GM19193 (cell line): ENCODE data around the gene PPP6R3.

Experiments used
- POLR2A ChIP-seq: IDR thresholded peaks from 4 replicates; pipeline ENCODE4 v1.6.1; 2011; ENCODE audit not compliant: insufficient read depth, insufficient read length; ENCODE audit errors: extremely low read depth

The PPP6R3 gene

DNA sequence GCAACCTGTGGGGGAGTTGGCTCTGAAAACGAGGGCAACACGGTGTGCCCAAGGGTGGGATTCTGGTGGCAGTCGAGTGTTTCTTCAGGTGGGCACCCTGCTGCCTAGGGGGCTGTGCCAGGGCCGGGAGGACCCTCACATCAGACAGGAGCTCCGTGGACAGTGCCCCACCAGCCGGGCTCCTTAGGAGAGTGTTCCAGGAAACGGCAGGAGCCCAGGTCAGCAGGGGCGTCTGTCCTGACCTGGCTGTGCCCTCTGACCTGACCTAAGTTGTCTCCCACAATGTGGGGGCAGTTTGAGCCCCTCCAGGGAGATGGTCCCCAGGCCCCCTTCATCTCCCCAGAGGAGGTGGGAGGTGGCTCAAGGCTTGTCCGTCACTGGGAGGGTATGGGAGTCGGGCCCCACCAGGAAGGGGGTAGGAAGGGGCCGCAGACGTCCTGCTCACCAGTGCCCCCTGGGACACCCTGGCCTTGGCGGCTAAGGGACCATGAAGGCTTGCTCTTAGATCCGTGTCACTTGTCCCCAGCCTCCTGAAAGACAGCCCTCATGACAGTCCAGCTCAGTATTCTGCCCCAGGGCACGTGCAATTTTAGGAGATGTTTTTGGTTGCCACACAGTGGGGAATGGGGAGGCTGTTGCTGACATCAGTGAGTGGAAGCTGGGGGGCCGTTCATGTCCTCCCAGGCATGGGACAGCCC is 191.6 kb downstream of the PPP6R3 start:
- TF ChIP-seq POLR2A: no peak

DNA sequence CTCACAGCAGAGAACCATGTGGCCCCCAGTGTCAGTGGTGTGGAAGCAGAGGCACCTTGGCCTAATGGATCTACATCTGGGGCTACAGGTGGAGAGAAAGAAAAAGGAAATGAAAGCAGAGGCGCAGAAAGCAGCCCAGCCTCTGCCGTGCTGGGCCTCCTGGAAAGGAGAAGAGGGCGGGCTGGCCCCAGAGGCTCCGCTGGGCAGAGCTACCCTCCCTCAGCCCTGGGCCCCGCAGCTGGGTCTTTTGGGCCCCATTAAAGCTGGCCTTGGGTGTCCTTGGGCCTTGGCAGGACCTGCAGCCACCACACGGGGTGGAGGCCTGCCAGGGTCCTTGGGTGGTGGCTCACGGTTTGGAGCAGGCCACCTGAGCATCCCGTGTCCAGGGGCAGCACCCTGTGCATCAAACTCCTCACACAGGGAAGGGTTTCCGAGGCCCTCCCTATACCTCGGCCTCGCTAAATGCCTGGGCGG is 192.2 kb downstream of the PPP6R3 start:
- no peak for TF ChIP-seq POLR2A

DNA sequence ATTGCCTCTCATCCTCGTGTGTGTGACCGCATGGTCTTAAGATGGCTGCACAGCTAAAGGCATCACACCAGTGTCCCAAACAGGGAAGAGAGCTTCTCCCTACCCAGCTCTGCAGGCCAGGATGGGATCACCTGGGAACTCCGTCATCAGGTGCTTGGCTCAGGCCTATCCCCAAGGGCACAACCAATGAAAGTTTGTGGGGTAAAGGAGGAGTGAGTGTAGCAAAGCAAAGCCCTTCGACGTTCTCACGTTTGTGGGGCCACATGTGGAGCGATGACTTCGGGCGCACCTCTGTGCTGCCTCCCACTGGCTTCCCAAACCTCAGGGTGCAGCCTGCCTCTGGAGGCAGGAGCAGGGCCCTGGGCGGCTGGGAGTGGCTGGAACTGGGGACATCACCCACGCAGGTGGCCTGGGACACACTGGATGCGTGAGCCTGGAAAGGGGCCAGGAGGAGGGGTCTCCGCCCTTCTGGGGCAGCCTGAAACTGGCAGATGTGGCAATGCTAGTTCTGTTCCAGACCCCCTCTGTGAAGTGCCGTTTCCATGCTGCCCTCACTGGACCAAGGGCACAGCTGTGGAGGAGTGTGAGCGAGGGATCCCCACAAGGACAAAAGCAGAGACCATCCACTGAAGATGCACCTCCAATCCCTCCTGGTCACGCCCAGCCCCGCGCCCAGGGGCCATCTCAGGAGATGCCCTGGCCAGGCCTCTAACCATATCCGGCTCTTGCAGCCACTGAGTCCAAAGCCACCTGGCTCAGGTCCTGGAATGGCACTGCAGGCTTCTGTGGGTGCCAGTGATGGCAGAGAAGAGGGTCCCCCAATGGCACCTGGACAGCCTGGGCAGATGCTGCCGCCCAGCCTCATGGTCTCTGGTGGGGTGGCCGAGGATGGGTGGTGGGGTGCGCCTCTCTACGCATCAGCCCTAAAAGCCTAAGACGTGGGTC is 193.2 kb downstream of the PPP6R3 start:
- TF ChIP-seq POLR2A: no peak

DNA sequence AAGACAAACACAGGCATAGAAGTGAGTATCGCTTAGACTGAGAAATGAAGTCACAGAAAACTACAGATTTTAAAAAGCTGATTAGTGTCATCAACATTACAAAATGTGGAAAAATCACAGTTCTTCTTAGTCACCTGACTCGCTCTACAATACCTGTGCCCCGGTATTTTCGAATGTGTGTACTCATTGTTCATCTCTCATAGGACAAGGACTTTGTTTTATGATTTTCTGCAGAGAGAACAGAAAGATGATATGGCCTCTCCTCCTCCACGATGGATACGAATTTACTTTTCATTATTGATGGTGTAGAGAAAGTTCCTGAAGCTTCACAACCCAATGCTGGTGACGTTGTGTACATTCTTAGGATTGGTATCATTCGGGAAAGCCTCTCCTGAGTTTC is 194.4 kb downstream of the PPP6R3 start:
- no peak for TF ChIP-seq POLR2A

DNA sequence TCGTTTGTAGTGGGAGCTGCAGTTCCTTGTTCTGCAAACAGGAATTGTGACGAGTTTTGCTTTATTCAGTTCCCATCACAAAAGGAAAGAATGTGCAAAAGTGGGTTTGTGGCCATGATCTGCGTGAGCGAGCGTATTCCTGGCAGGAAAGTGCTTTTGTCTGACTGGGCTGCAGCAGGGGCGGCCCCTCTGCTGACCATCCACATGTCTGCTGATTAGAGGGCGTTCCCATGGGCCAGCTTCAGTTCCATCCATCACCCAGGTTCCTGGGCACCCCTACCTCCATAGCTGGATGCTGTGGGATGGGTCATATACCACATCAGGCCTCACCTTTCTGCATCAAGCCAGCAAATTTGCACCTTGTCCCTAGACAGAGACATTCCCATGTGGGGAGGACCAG is 194.9 kb downstream of the PPP6R3 start:
- no peak for TF ChIP-seq POLR2A

DNA sequence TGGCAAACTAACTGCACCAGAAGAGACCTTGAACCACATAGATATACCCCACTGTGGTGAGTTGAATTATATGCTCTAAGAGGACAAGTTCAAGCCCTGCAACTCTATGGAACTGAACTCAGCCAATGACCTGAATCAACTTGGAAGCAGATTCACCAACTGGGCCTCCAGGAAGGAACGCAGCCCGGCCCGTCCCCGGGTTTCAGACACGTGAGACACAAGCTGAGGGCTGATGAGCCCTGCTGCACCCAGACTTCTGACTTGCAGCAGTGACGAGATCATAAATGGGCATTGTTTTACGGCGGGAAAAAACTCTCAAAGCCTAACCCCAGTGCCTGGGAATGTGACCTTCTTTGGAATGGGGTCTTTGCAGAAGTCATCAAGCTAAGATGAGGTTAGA is 195.3 kb downstream of the PPP6R3 start:
- TF ChIP-seq POLR2A: no peak

DNA sequence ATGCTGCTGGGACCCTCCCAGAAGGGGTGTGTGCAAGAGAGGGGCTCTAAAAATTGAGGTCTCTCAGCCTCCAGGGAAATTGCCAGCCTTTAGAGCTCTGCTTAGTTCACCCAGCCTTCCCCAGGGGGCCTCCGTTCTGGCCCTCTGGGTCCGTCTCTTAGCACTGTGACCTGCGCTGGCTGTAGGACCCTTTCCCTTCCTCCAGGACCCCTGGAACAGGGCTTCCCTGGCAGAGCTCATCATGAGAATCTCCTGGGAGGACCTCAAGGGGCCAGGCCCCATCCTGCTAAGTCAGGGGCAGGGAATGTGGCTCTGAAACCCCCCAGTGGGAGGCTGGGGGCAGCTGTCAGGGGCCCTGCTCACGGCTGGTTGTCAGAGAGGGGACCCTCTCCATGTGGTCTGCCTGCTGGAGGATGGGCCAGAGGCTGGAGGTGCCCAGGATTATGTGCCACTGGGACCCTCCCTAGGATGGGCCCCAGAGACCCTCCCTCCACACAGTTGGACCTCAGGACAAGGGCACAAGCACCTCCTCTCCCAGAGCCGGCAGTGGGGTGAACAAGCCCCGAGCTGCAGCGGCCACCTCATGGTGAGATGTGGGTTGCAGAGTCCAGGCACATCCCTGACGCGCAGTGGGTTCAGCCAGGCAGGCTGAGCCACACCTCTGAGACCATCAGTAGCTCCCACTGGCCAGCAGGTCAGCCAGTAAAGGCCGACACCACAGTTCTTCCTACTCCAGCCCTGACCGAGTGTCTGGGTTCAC is 196.6 kb downstream of the PPP6R3 start:
- no peak for TF ChIP-seq POLR2A

DNA sequence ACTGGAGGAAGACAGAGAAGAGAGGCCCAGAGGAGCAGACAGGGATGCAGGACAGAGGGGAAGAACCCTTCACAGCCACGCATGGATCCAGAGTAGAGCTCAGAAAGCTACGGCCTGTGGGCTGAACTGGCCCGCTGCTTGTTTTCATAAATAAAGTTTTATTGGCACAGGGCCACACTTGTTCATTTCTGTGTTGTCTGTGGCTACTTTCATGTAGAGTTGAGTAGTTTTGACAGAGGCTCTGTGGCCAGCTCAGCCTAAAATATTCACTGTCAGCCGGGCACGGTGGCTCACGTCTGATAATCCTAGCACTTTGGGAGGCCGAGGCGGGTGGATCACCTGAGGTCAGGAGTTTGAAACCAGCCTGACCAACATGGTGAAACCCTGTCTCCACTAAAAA is 197.5 kb downstream of the PPP6R3 start:
- no peak for TF ChIP-seq POLR2A

DNA sequence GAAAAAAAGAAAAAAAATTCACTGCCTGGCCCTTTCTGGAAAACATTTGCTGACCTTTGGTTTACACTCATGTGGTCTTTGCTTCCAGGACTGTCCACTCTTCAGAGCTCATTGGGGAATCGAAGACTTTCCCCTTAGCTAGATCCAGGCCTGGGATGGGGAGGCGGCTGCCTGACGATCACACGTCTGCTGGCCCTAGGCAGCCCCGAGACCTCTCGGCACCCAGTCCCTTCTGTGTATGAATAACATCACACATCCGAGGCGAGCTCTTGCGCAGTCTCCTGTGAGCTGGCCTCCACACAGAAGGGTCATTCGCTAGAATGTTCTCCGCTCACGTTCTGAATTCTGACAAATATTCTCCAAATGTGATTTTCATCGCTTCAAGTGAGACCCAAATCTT is 198.1 kb downstream of the PPP6R3 start:
- no peak for TF ChIP-seq POLR2A

DNA sequence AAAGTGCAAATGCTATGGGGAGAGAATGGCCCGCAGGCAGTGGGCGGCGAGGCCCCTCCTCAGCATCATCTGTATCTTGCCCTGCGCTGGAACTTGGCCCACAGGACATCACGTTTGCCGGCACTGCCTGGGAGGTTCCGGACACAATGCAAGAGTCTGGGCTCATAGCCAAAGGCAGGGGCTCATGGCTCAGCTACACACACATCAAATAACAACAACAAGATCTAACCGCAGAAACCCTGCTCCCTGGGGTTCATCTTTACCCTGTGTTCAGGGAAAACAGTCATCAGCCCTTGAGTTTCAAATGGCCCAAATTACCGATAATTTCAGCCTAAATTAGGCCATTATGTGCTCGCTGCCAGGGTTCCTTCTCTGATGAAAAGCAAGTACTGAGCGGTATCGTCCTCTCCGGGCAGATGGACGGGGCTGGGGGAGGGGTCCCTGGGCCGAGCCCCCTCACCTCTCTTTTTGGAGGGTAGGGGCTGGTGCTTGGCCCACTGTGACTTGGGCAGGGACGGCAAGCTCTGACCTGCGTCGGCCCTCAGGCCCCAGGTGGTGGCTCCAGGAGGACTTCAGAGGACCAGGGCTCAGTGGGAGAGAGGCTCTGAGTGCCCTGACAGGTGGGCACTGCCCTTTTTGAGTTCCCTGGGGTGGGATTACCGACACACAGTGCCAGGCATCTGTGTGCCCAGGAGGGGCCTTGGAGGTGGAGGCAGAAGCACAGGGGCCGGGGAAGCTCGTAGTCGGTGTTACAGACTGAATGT is 198.8 kb downstream of the PPP6R3 start:
- TF ChIP-seq POLR2A: no peak

DNA sequence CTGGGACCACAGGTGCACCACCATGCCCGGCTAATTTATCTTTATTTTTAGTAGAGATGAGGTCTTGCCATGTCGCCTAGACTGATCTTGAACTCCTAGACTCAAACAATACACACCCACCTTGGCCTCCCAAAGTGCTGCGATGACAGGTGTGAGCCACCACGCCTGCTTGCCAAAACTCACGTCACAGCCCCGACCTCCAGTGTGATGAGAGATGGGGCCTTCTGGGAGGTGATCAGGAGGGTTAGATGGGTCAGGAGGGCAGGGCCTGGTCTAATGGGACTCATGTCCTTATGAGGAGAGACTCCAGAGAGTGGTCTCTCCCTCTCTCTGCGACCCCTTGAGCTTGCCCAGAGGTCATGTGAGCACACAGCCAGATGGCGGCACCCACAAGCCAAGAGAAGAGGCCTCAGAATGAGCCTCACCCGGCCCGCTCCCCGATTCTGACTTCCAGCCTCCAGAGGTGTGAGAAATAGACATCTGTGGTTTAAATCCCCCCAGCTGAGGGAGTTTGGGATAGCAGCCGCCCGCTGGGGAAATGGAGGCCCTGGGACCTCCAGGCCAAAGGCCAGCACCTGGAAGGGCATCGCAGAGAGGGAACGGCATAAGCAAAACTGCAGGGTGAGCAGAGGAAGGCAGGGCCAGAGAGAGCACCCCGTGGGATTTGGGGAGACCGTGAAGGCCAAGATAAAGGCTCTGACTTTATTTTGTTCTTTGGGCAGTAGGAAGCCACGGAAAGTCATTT is 199.7 kb downstream of the PPP6R3 start:
- TF ChIP-seq POLR2A: no peak

DNA sequence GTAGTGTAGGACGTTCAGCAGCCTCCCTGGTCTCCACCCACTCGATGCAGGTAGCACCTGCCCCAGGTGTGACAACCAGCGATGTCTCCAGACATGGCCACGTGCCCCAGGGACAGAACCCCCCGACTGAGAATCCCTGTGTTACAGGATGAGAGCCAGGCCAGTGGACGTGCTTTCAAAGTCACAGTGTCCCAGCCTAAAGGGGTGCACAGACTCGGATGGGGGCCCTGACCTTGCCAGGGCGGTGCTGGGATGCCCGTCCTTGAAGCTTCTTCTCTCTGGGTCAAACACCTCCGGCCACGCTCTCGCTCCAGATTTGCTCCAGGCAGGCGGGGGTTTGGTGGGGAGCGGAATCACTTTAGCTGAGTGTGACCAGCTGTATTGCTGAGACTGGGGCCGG is 200.5 kb downstream of the PPP6R3 start:
- no peak for TF ChIP-seq POLR2A

DNA sequence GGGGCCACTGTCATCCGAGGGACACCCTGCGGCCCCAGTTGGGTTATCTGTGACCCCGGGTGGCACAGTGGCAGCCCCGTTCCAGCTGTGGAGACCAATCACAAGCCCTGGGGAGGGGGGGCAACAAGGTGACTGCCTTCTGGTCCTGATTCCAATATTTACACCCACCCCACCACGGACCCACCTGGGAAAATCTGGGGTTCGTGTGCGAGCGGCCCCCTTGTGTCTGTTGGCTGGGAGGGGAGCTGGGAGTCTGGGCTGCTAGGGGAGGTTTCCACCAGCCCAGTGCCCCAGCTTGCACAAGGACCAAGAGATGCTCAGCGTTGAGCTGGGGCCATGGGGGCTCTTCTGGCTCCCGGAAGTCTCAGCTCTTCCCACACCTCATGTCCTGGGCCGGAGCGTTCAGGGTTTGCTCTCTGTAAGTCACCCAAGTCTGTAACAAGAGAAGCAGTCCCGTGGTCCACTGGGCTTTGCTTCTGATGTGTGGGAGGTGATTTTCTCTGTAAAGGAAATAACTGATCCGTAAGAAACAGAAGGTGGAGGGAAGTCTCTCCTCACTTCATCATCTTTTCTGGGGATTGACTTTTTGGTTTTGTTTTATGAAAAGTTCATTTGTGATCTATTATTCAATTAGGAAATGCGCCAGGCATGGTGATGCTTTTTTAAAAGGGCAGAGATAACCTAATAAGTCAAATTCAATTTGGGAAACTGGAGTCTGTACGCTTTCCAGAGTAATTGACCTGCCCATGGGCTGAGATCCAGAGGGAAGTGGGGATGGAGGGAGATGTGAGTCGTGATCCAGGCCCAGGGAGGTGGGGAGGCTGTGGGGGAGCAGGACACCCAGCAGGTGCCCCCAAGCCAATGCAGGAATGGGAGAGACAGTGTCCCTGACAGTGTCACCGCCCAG is 201.4 kb downstream of the PPP6R3 start:
- TF ChIP-seq POLR2A: no peak
